Ovary (tissue), 9 donors: ENCODE results near the gene CD200. TPM values are rescaled to one million over a fixed set of nuclear protein-coding genes. Genes with fewer than 3 reads are reported as not detected.

ENCODE experiments used
- DNase-seq, 5 donors: peaks; one replicate each; pipeline ENCODE4 v3.0.0-alpha.2; 2019 to 2020
- H3K27ac ChIP-seq, 2 donors: fragments of 200-600 bp; one replicate each; pipeline versions ENCODE4 v1.5.1 to v1.8.0; 2019 to 2022
- H3K27me3 ChIP-seq: fragments of 200-600 bp; one replicate; pipeline ENCODE4 v1.8.0; 2022
- H3K36me3 ChIP-seq: fragments of 200-600 bp; sonication (generic); one replicate; pipeline ENCODE4 v1.5.1; 2019
- H3K4me1 ChIP-seq: one replicate; pipeline ENCODE4 v1.8.1; 2013; ENCODE audit warnings: mild to moderate bottlenecking, moderate library complexity; ENCODE audit not compliant: insufficient read depth
- H3K4me3 ChIP-seq: fragments of 200-600 bp; sonication (generic); one replicate; pipeline ENCODE4 v1.5.1; 2017
- H3K9me3 ChIP-seq, 2 donors: fragments of 200-600 bp in 1 of 2; sonication (generic) in 1 of 2; one replicate each; pipeline versions ENCODE4 v1.5.1 to v1.8.1; 2013 to 2019; ENCODE audit warnings: mild to moderate bottlenecking in 1 of 2, moderate library complexity in 1 of 2
- CTCF ChIP-seq, 3 donors: fragments of 450-650 bp in 2 of 3; fragments of 200-600 bp in 1 of 3; IDR thresholded peaks; one replicate each; pipeline versions ENCODE4 v1.5.1 to v1.8.0; 2016 to 2022; ENCODE audit warnings: antibody characterized with exemption in 3 of 3, mild to moderate bottlenecking in 1 of 3
- EP300 ChIP-seq: sonication (generic); formaldehyde crosslinking; IDR thresholded peaks from one replicate; pipeline ENCODE4 v1.6.1; 2017; ENCODE audit warnings: antibody characterized with exemption
- POLR2A ChIP-seq: fragments of 450-650 bp; IDR thresholded peaks from one replicate; pipeline ENCODE4 v1.6.1; 2017; ENCODE audit warnings: antibody characterized with exemption, mild to moderate bottlenecking, moderate library complexity
- WGBS, 3 donors: extraction: QIAGEN DNeasy Blood & Tissue Kit in 1 of 3; methylation state at CpG; one replicate each; pipeline versions ENCODE4 v1.1.5 to v1.1.7; 2013 to 2017; 5-methylcytosine and 5-hydroxymethylcytosine counted together
- intact Hi-C, 4 donors: fragments of 100-400 bp; cut with DNase I; formaldehyde crosslinking; loops; one replicate each; pipeline versions ENCODE4 v1.11.0 to v1.15.1; 2022 to 2023
- polyA plus RNA-seq, 2 donors: library from polyadenylated mRNA; stranded (reverse); fragments of 200-250 nt in 1 of 2; fragments of 350-450 nt in 1 of 2; fragmentation: Illumina TruSeq in 1 of 2; extraction: RNeasy Lipid Tissue Mini Kit (QIAGEN cat#74804) in 1 of 2; gene quantifications; one replicate each; pipeline ENCODE4 v1.2.3, GENCODE V29; 2013 to 2014
- total RNA-seq, 7 donors: library from RNA; depleted of rRNA in 2 of 7; stranded (reverse); fragments of >200 nt in 2 of 7; fragmentation: NEBNext Ultra II Directional in 3 of 7; extraction: Animal tissue kit (Norgen Biotek cat#: 25700) in 3 of 7; gene quantifications; one replicate each; pipeline versions ENCODE4 v1.1.0 to v1.2.4, GENCODE V29; 2016 to 2023
- donor health status: DM: no; HTN: no; CAD: no; lungs with moderate emphysema.
- donor health status: DM: no; HTN: no; CAD: no.
- donor health status: Bipolar disorder and iron deficiency.
- donor health status: DM: yes; HTN: yes; CAD: no.
- donor health status: DM: no; HTN: no; CAD: no.
- donor health status: DM: yes; HTN: yes; CAD: no.

Gene CD200
- total and polyA plus RNA-seq, 9 donors = 9.6 to 36.4 (median 17.0) TPM

GRCh38 chr3:112381673-112382542, 49.0 kb downstream of the CD200 start:
- no peaks in the 10 kb centered on the region for H3K27me3 ChIP-seq
- H3K4me1 ChIP-seq = no peaks in the 10 kb centered on the region
- no peak overlapping the region for H3K27ac ChIP-seq
- H3K4me3 ChIP-seq = no peak overlapping the region
- H3K36me3 ChIP-seq = no peaks in the 10 kb centered on the region
- intact Hi-C loops = no loop called here
- TF ChIP-seq CTCF (IDR thresholded peaks at IDR 0.05) (no peak), POLR2A (no peak), EP300 (no peak)
- DNase-seq = no peak
- H3K9me3 ChIP-seq = no peaks in the 10 kb centered on the region
- 78 to 90% (median 87%) methylated on average over 7 of the region's 7 CpGs for WGBS, 3 donors

GRCh38 chr3:112382543-112383160, 49.7 kb downstream of the CD200 start:
- H3K4me1 ChIP-seq = no peaks in the 10 kb centered on the region
- DNase-seq = no peak
- H3K9me3 ChIP-seq = no peaks in the 10 kb centered on the region
- no peak for TF ChIP-seq CTCF (IDR thresholded peaks at IDR 0.05)
- no peak for TF ChIP-seq POLR2A
- no peak for TF ChIP-seq EP300
- no peaks in the 10 kb centered on the region for H3K27me3 ChIP-seq
- H3K36me3 ChIP-seq = no peaks in the 10 kb centered on the region
- intact Hi-C loops = no loop called here
- H3K27ac ChIP-seq = no peak overlapping the region
- no peak overlapping the region for H3K4me3 ChIP-seq
- 92 to 95% (median 94%) methylated on average over 7 of the region's 7 CpGs for WGBS, 3 donors

- H3K4me3 ChIP-seq = no peak overlapping the region
Measured at GRCh38 chr3:112384769-112385168, 51.8 kb downstream of the CD200 start.

GRCh38 chr3:112388972-112389371, 56.0 kb downstream of the CD200 start:
- Histone ChIP-seq H3K27me3 (no peaks in the 10 kb centered on the region), H3K4me1 (peaks cover 6% of the 10 kb centered on the region), H3K27ac (no peak overlapping the region), H3K9me3 (no peaks in the 10 kb centered on the region), H3K36me3 (no peaks in the 10 kb centered on the region), H3K4me3 (no peak overlapping the region)
- intact Hi-C loops = no loop called here
- DNase-seq = no peak
- TF ChIP-seq POLR2A (no peak), CTCF (IDR thresholded peaks at IDR 0.05) (no peak), EP300 (no peak)

More at GRCh38 chr3:112384769-112385168, 51.8 kb downstream of the CD200 start:
- H3K36me3 ChIP-seq = no peaks in the 10 kb centered on the region
- DNase-seq = no peak
- intact Hi-C loops = no loop called here
- H3K9me3 ChIP-seq = no peaks in the 10 kb centered on the region
- no peaks in the 10 kb centered on the region for H3K4me1 ChIP-seq
- TF ChIP-seq EP300 = no peak
- no peak for TF ChIP-seq CTCF (IDR thresholded peaks at IDR 0.05)
- TF ChIP-seq POLR2A = no peak
- H3K27me3 ChIP-seq = no peaks in the 10 kb centered on the region
- no peak overlapping the region for H3K27ac ChIP-seq
